Measurements from ENCODE around the gene PTPRO.

DNA sequence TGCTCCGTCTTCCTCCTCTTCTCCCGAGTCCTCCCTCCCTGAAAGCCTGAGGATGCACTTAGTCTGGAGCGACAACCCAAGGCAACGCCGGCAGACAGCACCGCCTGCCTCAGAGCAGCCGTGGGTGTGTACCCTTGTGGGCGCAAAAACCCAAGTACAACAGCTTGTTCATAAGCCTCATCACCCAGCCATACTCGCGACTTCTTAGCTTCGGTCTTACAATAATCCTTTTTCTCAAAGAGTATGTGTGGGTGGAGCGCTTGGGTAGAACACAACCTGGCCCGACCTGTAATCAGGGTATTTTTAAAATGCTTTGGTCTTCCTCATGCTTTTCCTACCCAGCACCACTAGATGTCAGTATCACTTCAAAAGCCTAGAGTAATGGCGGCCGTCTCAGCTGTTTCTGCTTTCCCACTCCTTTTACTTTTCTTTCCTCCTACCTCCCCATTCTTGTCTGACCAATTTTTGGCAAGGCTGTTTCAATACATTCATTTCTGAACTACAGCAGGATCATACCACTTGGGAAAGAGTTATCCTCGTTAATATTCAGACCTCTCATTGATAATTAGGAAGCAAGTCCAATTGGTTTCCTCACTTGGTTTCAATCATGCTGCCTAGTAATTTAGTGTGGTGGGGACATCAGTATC lies 268.0 kb downstream of the PTPRO start:
- TF ChIP-seq, protein P1, sequence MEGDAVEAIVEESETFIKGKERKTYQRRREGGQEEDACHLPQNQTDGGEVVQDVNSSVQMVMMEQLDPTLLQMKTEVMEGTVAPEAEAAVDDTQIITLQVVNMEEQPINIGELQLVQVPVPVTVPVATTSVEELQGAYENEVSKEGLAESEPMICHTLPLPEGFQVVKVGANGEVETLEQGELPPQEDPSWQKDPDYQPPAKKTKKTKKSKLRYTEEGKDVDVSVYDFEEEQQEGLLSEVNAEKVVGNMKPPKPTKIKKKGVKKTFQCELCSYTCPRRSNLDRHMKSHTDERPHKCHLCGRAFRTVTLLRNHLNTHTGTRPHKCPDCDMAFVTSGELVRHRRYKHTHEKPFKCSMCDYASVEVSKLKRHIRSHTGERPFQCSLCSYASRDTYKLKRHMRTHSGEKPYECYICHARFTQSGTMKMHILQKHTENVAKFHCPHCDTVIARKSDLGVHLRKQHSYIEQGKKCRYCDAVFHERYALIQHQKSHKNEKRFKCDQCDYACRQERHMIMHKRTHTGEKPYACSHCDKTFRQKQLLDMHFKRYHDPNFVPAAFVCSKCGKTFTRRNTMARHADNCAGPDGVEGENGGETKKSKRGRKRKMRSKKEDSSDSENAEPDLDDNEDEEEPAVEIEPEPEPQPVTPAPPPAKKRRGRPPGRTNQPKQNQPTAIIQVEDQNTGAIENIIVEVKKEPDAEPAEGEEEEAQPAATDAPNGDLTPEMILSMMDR (IDR thresholded peaks at IDR 0.05) = peak; percentile 72 to 99 (median 95)
- no peak for TF ChIP-seq POLR2A (IDR thresholded peaks at IDR 0.05)

Measured in body of pancreas (tissue), 4 donors.